ENCODE results near the gene APBB1. TPM values are rescaled to one million over a fixed set of nuclear protein-coding genes. Genes with fewer than 3 reads are reported as not detected.
"Not testable (repeated sequence)": the region's sequence is repeated elsewhere in the genome, so short reads cannot be mapped to it uniquely, and the experiment has no call there.

The APBB1 gene
- total RNA-seq, 1 experiment from 2014 or later: 44.6 TPM

GRCh38 chr11:6397156-6397555, 21.7 kb downstream of the APBB1 start:
- in situ Hi-C loops (cut with HindIII; ENCODE audit: low sequenced_read_pairs): no loop called here
- peak; percentile 61 for DNase-seq (ENCODE audit: low spot score)

- in situ Hi-C loops (cut with HindIII; ENCODE audit: low sequenced_read_pairs): no loop called here
- peak; percentile 4 for DNase-seq (ENCODE audit: low spot score)
Measured at GRCh38 chr11:6395470-6396060, 23.3 kb downstream of the APBB1 start.

- in situ Hi-C loops (cut with HindIII; ENCODE audit: low sequenced_read_pairs): no loop called here
- DNase-seq (ENCODE audit: low spot score): peak; percentile 84
Measured at GRCh38 chr11:6393989-6394670, 24.8 kb downstream of the APBB1 start.

- DNase-seq (ENCODE audit: low spot score); in situ Hi-C loops (cut with HindIII; ENCODE audit: low sequenced_read_pairs): not testable (repeated sequence)
Measured at GRCh38 chr11:6392251-6392650, 26.6 kb downstream of the APBB1 start.

GRCh38 chr11:6391537-6392134, 27.3 kb downstream of the APBB1 start:
- in situ Hi-C loops (cut with HindIII; ENCODE audit: low sequenced_read_pairs): no loop called here
- DNase-seq (ENCODE audit: low spot score): no peak

GRCh38 chr11:6390718-6391469, 28.0 kb downstream of the APBB1 start:
- in situ Hi-C loops (cut with HindIII; ENCODE audit: low sequenced_read_pairs): no loop called here
- peak; percentile 41 for DNase-seq (ENCODE audit: low spot score)

GRCh38 chr11:6389905-6390717, 28.8 kb downstream of the APBB1 start, which contains the start of gene SMPD1:
Gene SMPD1, plus strand, starts transcription at chr11:6390474. Its CDS starts 125 bp downstream, at chr11:6390599.
- in situ Hi-C loops (cut with HindIII; ENCODE audit: low sequenced_read_pairs): no loop called here
- peak; percentile 93 for DNase-seq (ENCODE audit: low spot score)

- in situ Hi-C loops (cut with HindIII; ENCODE audit: low sequenced_read_pairs): no loop called here
- no peak for DNase-seq (ENCODE audit: low spot score)
Measured at GRCh38 chr11:6388748-6389147, 30.1 kb downstream of the APBB1 start.

GRCh38 chr11:6387811-6388599, 30.9 kb downstream of the APBB1 start:
- in situ Hi-C loops (cut with HindIII; ENCODE audit: low sequenced_read_pairs): no loop called here
- DNase-seq (ENCODE audit: low spot score): no peak

- in situ Hi-C loops (cut with HindIII; ENCODE audit: low sequenced_read_pairs): no loop called here
- DNase-seq (ENCODE audit: low spot score): no peak
Measured at GRCh38 chr11:6385046-6385777, 33.7 kb downstream of the APBB1 start.

GRCh38 chr11:6378640-6378989, 40.3 kb downstream of the APBB1 start:
- in situ Hi-C loops (cut with HindIII; ENCODE audit: low sequenced_read_pairs): no loop called here
- DNase-seq (ENCODE audit: low spot score): no peak

GRCh38 chr11:6377902-6378639, 40.8 kb downstream of the APBB1 start:
- no peak for DNase-seq (ENCODE audit: low spot score)
- in situ Hi-C loops (cut with HindIII; ENCODE audit: low sequenced_read_pairs): no loop called here

GRCh38 chr11:6371825-6372224, 47.1 kb downstream of the APBB1 start:
- DNase-seq (ENCODE audit: low spot score): no peak
- in situ Hi-C loops (cut with HindIII; ENCODE audit: low sequenced_read_pairs): no loop called here

- no peak for DNase-seq (ENCODE audit: low spot score)
- in situ Hi-C loops (cut with HindIII; ENCODE audit: low sequenced_read_pairs): no loop called here
Measured at GRCh38 chr11:6365659-6366058, 53.2 kb downstream of the APBB1 start.

GRCh38 chr11:6362873-6363678, 55.8 kb downstream of the APBB1 start:
- DNase-seq (ENCODE audit: low spot score): peak; percentile 92
- in situ Hi-C loops (cut with HindIII; ENCODE audit: low sequenced_read_pairs): no loop called here

- in situ Hi-C loops (cut with HindIII; ENCODE audit: low sequenced_read_pairs): no loop called here
- DNase-seq (ENCODE audit: low spot score): no peak
Measured at GRCh38 chr11:6362185-6362872, 56.6 kb downstream of the APBB1 start.
